Measurements from ENCODE around the gene RFC4. TPM values are rescaled to one million over a fixed set of nuclear protein-coding genes. Genes with fewer than 3 reads are reported as not detected.

The RFC4 gene
- total and polyA plus RNA-seq, 8 donors, result 3.2 to 121 (median 25.2) TPM; not detected in 1

DNA sequence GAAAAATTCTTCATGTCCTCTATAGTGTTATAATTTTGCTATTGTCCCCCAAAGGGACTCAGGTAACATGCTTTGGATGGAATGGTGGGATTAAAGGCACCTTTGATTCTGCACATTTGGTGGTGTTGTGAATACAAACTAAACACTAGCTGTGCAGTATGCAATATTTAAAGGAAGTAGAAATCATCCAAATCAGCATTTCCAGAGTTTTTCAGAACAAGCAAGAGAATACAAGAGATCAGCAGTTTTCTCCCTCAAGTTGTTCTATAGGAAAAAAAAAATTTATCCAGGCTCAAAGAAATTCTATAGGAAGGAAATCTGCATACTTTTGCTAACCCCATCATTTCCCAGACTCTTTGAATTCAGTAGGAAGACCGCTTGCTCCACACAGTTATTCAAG, 26.0 kb upstream of the RFC4 start:
- Histone ChIP-seq H3K27me3 (peaks cover 3 to 59% (median 27%) of the 10 kb centered on the region in 3 donors), H3K9me3 (no peaks in the 10 kb centered on the region), H3K4me1 (peaks cover 0 to 12% (median 5%) of the 10 kb centered on the region in 4 donors), H3K27ac (no peak overlapping the region), H3K4me3 (no peak overlapping the region), H3K36me3 (no peaks in the 10 kb centered on the region)
- DNase-seq, result no peak
- WGBS, 5 donors, result 83 to 96% (median 88%) methylated on average over 1 of the region's 1 CpG
- intact Hi-C loops (cut with DNase I; ENCODE audit: low total_unique reads), result no loop called here
- TF ChIP-seq POLR2A (IDR thresholded peaks at IDR 0.05) (no peak), EP300 (IDR thresholded peaks at IDR 0.05) (no peak), POLR2AphosphoS5 (IDR thresholded peaks at IDR 0.05) (no peak)
- TF ChIP-seq, protein P1, sequence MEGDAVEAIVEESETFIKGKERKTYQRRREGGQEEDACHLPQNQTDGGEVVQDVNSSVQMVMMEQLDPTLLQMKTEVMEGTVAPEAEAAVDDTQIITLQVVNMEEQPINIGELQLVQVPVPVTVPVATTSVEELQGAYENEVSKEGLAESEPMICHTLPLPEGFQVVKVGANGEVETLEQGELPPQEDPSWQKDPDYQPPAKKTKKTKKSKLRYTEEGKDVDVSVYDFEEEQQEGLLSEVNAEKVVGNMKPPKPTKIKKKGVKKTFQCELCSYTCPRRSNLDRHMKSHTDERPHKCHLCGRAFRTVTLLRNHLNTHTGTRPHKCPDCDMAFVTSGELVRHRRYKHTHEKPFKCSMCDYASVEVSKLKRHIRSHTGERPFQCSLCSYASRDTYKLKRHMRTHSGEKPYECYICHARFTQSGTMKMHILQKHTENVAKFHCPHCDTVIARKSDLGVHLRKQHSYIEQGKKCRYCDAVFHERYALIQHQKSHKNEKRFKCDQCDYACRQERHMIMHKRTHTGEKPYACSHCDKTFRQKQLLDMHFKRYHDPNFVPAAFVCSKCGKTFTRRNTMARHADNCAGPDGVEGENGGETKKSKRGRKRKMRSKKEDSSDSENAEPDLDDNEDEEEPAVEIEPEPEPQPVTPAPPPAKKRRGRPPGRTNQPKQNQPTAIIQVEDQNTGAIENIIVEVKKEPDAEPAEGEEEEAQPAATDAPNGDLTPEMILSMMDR (IDR thresholded peaks at IDR 0.05), result no peak

DNA sequence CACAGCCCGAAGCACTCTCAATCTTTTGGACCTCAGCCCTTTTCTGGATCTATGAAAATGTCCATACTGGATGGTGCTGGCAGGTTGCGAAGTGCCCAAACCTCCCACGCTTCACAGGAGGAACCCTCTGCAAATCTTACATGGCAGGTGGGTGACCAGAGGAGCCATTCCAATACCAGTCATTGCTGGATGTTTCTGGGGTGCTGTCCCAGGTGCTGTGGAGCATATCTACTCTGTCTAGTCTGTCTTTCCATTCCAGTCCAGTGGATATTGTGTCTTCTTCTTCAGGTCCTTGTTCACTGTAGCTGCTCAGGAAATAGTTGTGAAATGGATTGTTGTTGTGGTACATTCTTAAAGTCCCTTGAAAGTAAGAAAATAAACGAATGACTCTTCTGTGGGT, 25.5 kb upstream of the RFC4 start:
- Histone ChIP-seq H3K36me3 (no peaks in the 10 kb centered on the region), H3K9me3 (no peaks in the 10 kb centered on the region), H3K27me3 (peaks cover 3 to 60% (median 27%) of the 10 kb centered on the region in 3 donors), H3K27ac (no peak overlapping the region), H3K4me1 (peaks cover 0 to 13% (median 9%) of the 10 kb centered on the region in 4 donors), H3K4me3 (no peak overlapping the region)
- WGBS, 5 donors, result 61 to 86% (median 72%) methylated on average over 4 of the region's 4 CpGs
- DNase-seq, result no peak
- TF ChIP-seq, protein P1 (IDR thresholded peaks at IDR 0.05), result no peak
- TF ChIP-seq POLR2A (IDR thresholded peaks at IDR 0.05) (no peak), EP300 (IDR thresholded peaks at IDR 0.05) (no peak), POLR2AphosphoS5 (IDR thresholded peaks at IDR 0.05) (no peak)
- intact Hi-C loops (cut with DNase I; ENCODE audit: low total_unique reads), result no loop called here

DNA sequence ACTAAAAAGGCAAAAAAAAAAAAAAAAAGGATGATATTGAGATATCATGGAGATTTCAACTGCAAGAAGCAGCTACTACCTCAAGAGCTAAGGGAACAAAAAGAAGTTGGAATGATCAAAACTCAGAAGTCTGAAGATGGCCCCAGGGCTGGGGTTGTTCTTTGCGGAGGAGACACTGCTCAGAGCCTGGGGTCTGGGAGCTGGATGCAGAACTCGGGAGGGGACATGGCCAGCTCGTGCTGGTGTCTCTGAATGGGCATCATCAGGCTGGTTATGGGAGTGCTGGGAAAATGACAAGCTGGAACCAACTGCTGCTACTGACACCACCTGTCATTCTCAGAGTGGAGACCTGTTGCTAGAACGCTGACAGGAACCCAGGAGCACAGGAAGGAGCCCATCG, 22.1 kb upstream of the RFC4 start:
- H3K27me3 ChIP-seq, result peaks cover 3 to 86% (median 58%) of the 10 kb centered on the region in 3 donors
- no peak for DNase-seq

DNA sequence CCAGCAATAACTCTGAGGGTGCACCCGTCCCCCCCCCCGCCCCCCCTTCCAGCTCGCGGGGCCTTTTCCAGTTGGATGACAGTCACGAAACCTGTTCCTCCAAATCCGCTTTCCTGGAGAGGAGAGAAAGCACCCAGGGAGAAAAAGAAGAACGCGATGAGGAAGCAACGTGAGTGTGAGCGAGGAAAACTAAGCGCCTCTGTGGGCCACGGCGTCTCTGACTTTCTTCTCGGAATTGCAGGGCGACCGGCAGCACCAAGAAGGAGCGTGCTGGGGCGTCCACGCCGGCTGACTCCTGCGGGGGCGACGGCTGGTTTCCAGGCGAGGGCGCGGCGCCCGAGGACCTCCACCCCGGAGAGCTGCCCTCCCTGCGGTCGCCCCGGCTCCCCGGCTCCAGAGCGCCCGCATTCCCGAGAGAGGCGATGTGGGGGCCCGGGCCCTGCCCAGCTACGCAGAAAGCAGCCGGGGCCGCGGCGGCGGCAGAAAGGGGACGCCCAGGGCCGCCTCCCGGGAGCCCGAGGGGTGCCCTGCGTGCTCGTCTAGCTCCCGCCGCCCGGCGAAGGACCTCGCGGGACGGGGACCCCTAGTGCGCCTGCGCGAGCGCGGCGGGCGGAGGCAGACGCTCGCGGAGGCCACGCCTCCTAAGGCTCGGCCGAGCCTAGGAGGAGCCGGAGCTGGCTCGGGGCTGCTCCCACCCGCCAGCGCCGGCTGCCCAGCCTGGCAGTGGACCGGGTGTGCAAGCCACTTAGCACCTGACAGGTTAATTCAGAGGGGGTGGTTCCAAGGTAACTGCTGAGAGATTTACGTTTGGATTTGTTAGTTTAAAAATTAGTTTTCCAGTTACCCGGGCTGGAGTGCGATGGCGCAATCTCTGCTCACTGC, 20.9 kb upstream of the RFC4 start:
- DNase-seq, result peak; percentile 84 to 95
- 2 to 6% (median 2%) methylated on average over 22 to 80 of the region's 80 CpGs for WGBS, 5 donors
- Histone ChIP-seq H3K36me3 (no peaks in the 10 kb centered on the region), H3K9me3 (no peaks in the 10 kb centered on the region), H3K27me3 (peaks cover 3 to 86% (median 61%) of the 10 kb centered on the region in 3 donors), H3K4me1 (peaks cover 0 to 34% (median 28%) of the 10 kb centered on the region in 4 donors), H3K27ac (peak overlapping the region in 4 of 5 donors; percentile 52 to 77 (median 68)), H3K4me3 (peak overlapping the region; percentile 65 to 74 (median 68))
- peak; percentile 29 to 81 (median 49) for TF ChIP-seq POLR2AphosphoS5 (IDR thresholded peaks at IDR 0.05)
- TF ChIP-seq, protein P1 (IDR thresholded peaks at IDR 0.05), result no peak
- no peak for TF ChIP-seq POLR2A (IDR thresholded peaks at IDR 0.05)
- TF ChIP-seq EP300 (IDR thresholded peaks at IDR 0.05), result no peak
- intact Hi-C loops (cut with DNase I; ENCODE audit: low total_unique reads), result no loop called here

More for the DNA sequence above, 22.1 kb upstream of the RFC4 start:
- no peak overlapping the region for H3K4me3 ChIP-seq
- no peak overlapping the region for H3K27ac ChIP-seq
- H3K9me3 ChIP-seq, result no peaks in the 10 kb centered on the region
- intact Hi-C loops (cut with DNase I; ENCODE audit: low total_unique reads), result no loop called here
- H3K4me1 ChIP-seq, result peaks cover 0 to 34% (median 28%) of the 10 kb centered on the region in 4 donors
- WGBS, 5 donors, result 20 to 30% (median 25%) methylated on average over 5 of the region's 5 CpGs
- no peaks in the 10 kb centered on the region for H3K36me3 ChIP-seq
- TF ChIP-seq POLR2AphosphoS5 (IDR thresholded peaks at IDR 0.05) (no peak), POLR2A (IDR thresholded peaks at IDR 0.05) (no peak), EP300 (IDR thresholded peaks at IDR 0.05) (no peak)
- TF ChIP-seq, protein P1 (IDR thresholded peaks at IDR 0.05), result no peak

All from stomach (tissue), 9 donors.